ENCODE results near the gene HIP1. TPM values are rescaled to one million over a fixed set of nuclear protein-coding genes. Genes with fewer than 3 reads are reported as not detected.
"Not testable (repeated sequence)": the region's sequence is repeated elsewhere in the genome, so short reads cannot be mapped to it uniquely, and the experiment has no call there.

Gene HIP1
- total RNA-seq, 2 donors from 2014 or later = 12.2 to 13.6 TPM

GRCh38 chr7:75578081-75578480 lies 160.7 kb downstream of the HIP1 start:
- no peaks in the 10 kb centered on the region for H3K9me3 ChIP-seq
- no peak overlapping the region for H3K27ac ChIP-seq
- H3K27me3 ChIP-seq = no peaks in the 10 kb centered on the region
- H3K4me1 ChIP-seq = no peaks in the 10 kb centered on the region
- no peak overlapping the region for H3K4me3 ChIP-seq
- no peak for TF ChIP-seq CTCF (IDR thresholded peaks at IDR 0.05)
- no peak for DNase-seq (ENCODE audit: low spot score)
- peaks cover 29% of the 10 kb centered on the region for H3K36me3 ChIP-seq

GRCh38 chr7:75575488-75576121 lies 163.1 kb downstream of the HIP1 start:
- Histone ChIP-seq H3K4me1 (no peaks in the 10 kb centered on the region), H3K4me3 (no peak overlapping the region), H3K9me3 (no peaks in the 10 kb centered on the region), H3K27me3 (no peaks in the 10 kb centered on the region), H3K36me3 (peaks cover 20% of the 10 kb centered on the region), H3K27ac (no peak overlapping the region)
- no peak for DNase-seq (ENCODE audit: low spot score)
- TF ChIP-seq CTCF (IDR thresholded peaks at IDR 0.05) = no peak

GRCh38 chr7:75573477-75574019 lies 165.2 kb downstream of the HIP1 start:
- no peak for TF ChIP-seq CTCF (IDR thresholded peaks at IDR 0.05)
- H3K27ac ChIP-seq = no peak overlapping the region
- H3K4me3 ChIP-seq = no peak overlapping the region
- H3K4me1 ChIP-seq = no peaks in the 10 kb centered on the region
- H3K27me3 ChIP-seq = no peaks in the 10 kb centered on the region
- DNase-seq (ENCODE audit: low spot score) = no peak
- H3K9me3 ChIP-seq = no peaks in the 10 kb centered on the region
- peaks cover 17% of the 10 kb centered on the region for H3K36me3 ChIP-seq

- Histone ChIP-seq H3K36me3 (peaks cover 25% of the 10 kb centered on the region), H3K27me3 (no peaks in the 10 kb centered on the region)
- TF ChIP-seq CTCF (IDR thresholded peaks at IDR 0.05) = no peak
Measured at GRCh38 chr7:75572814-75573213, 165.9 kb downstream of the HIP1 start.

GRCh38 chr7:75572396-75572795 lies 166.3 kb downstream of the HIP1 start:
- Histone ChIP-seq H3K27me3 (no peaks in the 10 kb centered on the region), H3K9me3 (no peaks in the 10 kb centered on the region)
- no peak for TF ChIP-seq CTCF (IDR thresholded peaks at IDR 0.05)

More at GRCh38 chr7:75572814-75573213, 165.9 kb downstream of the HIP1 start:
- H3K27ac ChIP-seq = no peak overlapping the region
- H3K4me1 ChIP-seq = no peaks in the 10 kb centered on the region
- no peak for DNase-seq (ENCODE audit: low spot score)
- no peaks in the 10 kb centered on the region for H3K9me3 ChIP-seq
- no peak overlapping the region for H3K4me3 ChIP-seq

GRCh38 chr7:75571209-75571608 lies 167.5 kb downstream of the HIP1 start:
- H3K9me3 ChIP-seq = no peaks in the 10 kb centered on the region
- H3K27me3 ChIP-seq = no peaks in the 10 kb centered on the region
- TF ChIP-seq CTCF (IDR thresholded peaks at IDR 0.05) = no peak
- peaks cover 32% of the 10 kb centered on the region for H3K36me3 ChIP-seq
- no peak for DNase-seq (ENCODE audit: low spot score)
- no peak overlapping the region for H3K4me3 ChIP-seq
- H3K27ac ChIP-seq = no peak overlapping the region
- H3K4me1 ChIP-seq = no peaks in the 10 kb centered on the region

More at GRCh38 chr7:75572396-75572795, 166.3 kb downstream of the HIP1 start:
- Histone ChIP-seq H3K4me1 (no peaks in the 10 kb centered on the region), H3K36me3 (peaks cover 29% of the 10 kb centered on the region), H3K27ac (no peak overlapping the region), H3K4me3 (no peak overlapping the region)
- no peak for DNase-seq (ENCODE audit: low spot score)

- H3K27ac ChIP-seq; H3K27me3 ChIP-seq; DNase-seq (ENCODE audit: low spot score); H3K9me3 ChIP-seq; H3K4me1 ChIP-seq; H3K4me3 ChIP-seq: not testable (repeated sequence)
- peaks cover 32% of the 10 kb centered on the region for H3K36me3 ChIP-seq
Measured at GRCh38 chr7:75569629-75570282, 169.0 kb downstream of the HIP1 start.
